GM19351 (cell line): ENCODE data around the gene NEK10.

Source experiments
- ATAC-seq: cut with Tn5 transposase; IDR thresholded peaks from one replicate; pipeline ENCODE4 v1.9.1; 2021; ENCODE audit warnings: mild to moderate bottlenecking, moderate library complexity; ENCODE audit not compliant: unreplicated experiment

Gene NEK10

GRCh38 chr3:27252646-27253045 lies 116.5 kb downstream of the NEK10 start:
- no peak for ATAC-seq

GRCh38 chr3:27244374-27244773 lies 124.8 kb downstream of the NEK10 start:
- no peak for ATAC-seq

GRCh38 chr3:27239951-27240350 lies 129.2 kb downstream of the NEK10 start:
- ATAC-seq = no peak

- peak; percentile 85 for ATAC-seq
Observed at GRCh38 chr3:27228805-27229204, 140.4 kb downstream of the NEK10 start.

- no peak for ATAC-seq
Observed at GRCh38 chr3:27224197-27224596, 145.0 kb downstream of the NEK10 start.

- no peak for ATAC-seq
Observed at GRCh38 chr3:27221264-27221932, 147.8 kb downstream of the NEK10 start.

- no peak for ATAC-seq
Observed at GRCh38 chr3:27220166-27220565, 149.0 kb downstream of the NEK10 start.

GRCh38 chr3:27219127-27219845 lies 149.9 kb downstream of the NEK10 start:
- no peak for ATAC-seq

- no peak for ATAC-seq
Observed at GRCh38 chr3:27216955-27217552, 152.1 kb downstream of the NEK10 start.

- ATAC-seq = no peak
Observed at GRCh38 chr3:27216295-27216855, 152.8 kb downstream of the NEK10 start.

GRCh38 chr3:27213450-27213849 lies 155.7 kb downstream of the NEK10 start:
- ATAC-seq = no peak

GRCh38 chr3:27209617-27210264 lies 159.4 kb downstream of the NEK10 start:
- ATAC-seq = no peak

GRCh38 chr3:27208961-27209616 lies 160.1 kb downstream of the NEK10 start:
- no peak for ATAC-seq

GRCh38 chr3:27202959-27203358 lies 166.2 kb downstream of the NEK10 start:
- no peak for ATAC-seq

- ATAC-seq = no peak
Observed at GRCh38 chr3:27201492-27201891, 167.7 kb downstream of the NEK10 start.

- ATAC-seq = no peak
Observed at GRCh38 chr3:27200721-27201489, 168.3 kb downstream of the NEK10 start.

GRCh38 chr3:27194861-27195483 lies 174.2 kb downstream of the NEK10 start:
- no peak for ATAC-seq

GRCh38 chr3:27193056-27193455 lies 176.1 kb downstream of the NEK10 start:
- no peak for ATAC-seq

- no peak for ATAC-seq
Observed at GRCh38 chr3:27186013-27186412, 183.2 kb downstream of the NEK10 start.
